Neural progenitor cell (in vitro differentiated cells): Measurements from ENCODE around the gene ZNF18.

ENCODE experiments used
- CTCF ChIP-seq: fragments of 200-600 bp; sonication (generic); IDR thresholded peaks from 2 replicates; pipeline ENCODE4 v1.5.1; 2017; ENCODE audit warnings: antibody characterized with exemption, mild to moderate bottlenecking
- EZH2 ChIP-seq: fragments of 200-600 bp; sonication (generic); IDR thresholded peaks from 2 replicates; pipeline ENCODE4 v1.6.1; 2017; ENCODE audit warnings: antibody characterized with exemption, mild to moderate bottlenecking, moderate library complexity

DNA sequence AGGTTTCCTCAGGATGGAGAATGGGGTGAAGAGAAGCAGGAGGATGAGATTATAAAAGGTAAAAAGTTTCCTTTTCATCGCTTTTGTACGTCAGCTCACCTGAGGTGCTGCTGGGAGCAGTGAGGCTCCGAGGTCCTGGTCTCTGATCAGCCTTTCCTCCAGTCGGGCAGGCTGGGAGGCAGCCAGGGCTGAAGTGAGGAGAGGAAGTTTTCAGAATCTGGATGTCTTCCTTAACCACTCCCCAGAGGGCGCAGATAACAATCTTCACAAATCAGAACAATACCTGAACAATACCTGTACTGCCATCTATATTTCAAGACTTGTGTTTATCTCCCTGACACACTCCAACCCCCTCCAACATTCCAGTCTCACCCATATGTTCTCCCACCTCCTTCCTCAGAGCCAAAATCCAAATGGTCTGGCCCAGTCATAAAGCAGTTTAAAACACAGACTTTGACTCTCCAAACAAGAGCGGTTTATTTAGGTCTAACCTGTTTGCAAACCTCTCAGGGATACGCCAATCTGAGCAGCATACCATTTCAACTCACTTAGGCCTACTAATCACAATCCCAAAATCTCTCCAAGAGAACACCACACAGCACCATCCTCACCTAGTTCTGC lies 6.8 kb downstream of the ZNF18 start:
- no peak for TF ChIP-seq CTCF
- no peak for TF ChIP-seq EZH2
